PFSK-1 (cell line): ENCODE results near the gene SAG.

Experiments used
- POLR2AphosphoS5 ChIP-seq: IDR thresholded peaks from 2 replicates; pipeline ENCODE4 v1.6.1; 2012; ENCODE audit warnings: low read depth, mild to moderate bottlenecking, control low read depth, low read length, moderate library complexity
- SIN3A ChIP-seq: IDR thresholded peaks from 2 replicates; pipeline ENCODE4 v1.6.1; 2012; ENCODE audit warnings: mild to moderate bottlenecking, low read length, moderate library complexity, borderline replicate concordance; ENCODE audit not compliant: insufficient read depth
- TAF1 ChIP-seq: IDR thresholded peaks from 2 replicates; pipeline ENCODE4 v1.6.1; 2012; ENCODE audit warnings: low read length, control low read depth, borderline replicate concordance; ENCODE audit not compliant: insufficient read depth
- TF ChIP-seq, protein P1 (sequence below), 2 experiments: IDR thresholded peaks; 2 replicates each; pipeline versions ENCODE4 v1.6.1 to v1.8.0; 2011 to 2012; ENCODE audit warnings: low read depth in 2 of 2, low read length in 2 of 2, control low read depth in 1 of 2, inconsistent platforms in 1 of 2, mild to moderate bottlenecking in 1 of 2, moderate library complexity in 1 of 2; ENCODE audit not compliant: insufficient read depth in 1 of 2

DNA sequence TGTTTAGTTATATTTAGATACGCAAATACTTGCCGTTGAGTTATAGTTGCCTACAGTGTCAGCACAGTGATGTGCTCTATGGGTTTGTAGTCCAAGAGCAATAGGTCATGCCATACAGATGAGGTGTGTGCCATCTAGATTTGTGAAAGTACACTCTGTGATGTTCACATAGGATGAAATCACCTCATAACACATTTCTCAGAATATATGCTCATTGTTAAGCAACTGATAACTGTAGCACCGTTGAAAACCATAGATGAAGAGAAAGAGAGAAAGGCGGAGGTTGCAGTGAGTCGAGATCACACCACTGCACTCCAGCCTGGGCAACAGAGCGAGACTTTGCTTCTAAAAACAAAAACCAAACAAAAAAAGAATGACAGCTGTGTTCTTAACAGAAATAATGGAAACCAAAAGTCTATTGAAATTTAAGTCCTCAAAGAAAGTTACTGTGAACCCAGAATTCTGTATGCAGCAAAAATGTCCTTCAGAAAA is 56.2 kb downstream of the SAG start:
- TF ChIP-seq POLR2AphosphoS5 (no peak), TAF1 (no peak), SIN3A (no peak)
- TF ChIP-seq, protein P1, sequence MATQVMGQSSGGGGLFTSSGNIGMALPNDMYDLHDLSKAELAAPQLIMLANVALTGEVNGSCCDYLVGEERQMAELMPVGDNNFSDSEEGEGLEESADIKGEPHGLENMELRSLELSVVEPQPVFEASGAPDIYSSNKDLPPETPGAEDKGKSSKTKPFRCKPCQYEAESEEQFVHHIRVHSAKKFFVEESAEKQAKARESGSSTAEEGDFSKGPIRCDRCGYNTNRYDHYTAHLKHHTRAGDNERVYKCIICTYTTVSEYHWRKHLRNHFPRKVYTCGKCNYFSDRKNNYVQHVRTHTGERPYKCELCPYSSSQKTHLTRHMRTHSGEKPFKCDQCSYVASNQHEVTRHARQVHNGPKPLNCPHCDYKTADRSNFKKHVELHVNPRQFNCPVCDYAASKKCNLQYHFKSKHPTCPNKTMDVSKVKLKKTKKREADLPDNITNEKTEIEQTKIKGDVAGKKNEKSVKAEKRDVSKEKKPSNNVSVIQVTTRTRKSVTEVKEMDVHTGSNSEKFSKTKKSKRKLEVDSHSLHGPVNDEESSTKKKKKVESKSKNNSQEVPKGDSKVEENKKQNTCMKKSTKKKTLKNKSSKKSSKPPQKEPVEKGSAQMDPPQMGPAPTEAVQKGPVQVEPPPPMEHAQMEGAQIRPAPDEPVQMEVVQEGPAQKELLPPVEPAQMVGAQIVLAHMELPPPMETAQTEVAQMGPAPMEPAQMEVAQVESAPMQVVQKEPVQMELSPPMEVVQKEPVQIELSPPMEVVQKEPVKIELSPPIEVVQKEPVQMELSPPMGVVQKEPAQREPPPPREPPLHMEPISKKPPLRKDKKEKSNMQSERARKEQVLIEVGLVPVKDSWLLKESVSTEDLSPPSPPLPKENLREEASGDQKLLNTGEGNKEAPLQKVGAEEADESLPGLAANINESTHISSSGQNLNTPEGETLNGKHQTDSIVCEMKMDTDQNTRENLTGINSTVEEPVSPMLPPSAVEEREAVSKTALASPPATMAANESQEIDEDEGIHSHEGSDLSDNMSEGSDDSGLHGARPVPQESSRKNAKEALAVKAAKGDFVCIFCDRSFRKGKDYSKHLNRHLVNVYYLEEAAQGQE (IDR thresholded peaks at IDR 0.05; ENCODE audit: insufficient read depth in 1 of 2, low read depth in 2 of 2, low read length in 2 of 2), result no peak
